Loucy (cell line): ENCODE results near the gene FGFBP3.
A peak's percentile ranks its signal among the peaks of the same experiment; 100 is the strongest.

Source experiments
- H2AFZ ChIP-seq: fragments of 200-600 bp; sonication (generic); 2 replicates; pipeline ENCODE4 v1.6.0; 2016; ENCODE audit warnings: antibody characterized with exemption, mild to moderate bottlenecking, low read length, moderate library complexity
- H3F3A ChIP-seq: fragments of 200-600 bp; 2 replicates; pipeline ENCODE4 v1.6.0; 2016; ENCODE audit warnings: antibody characterized with exemption, low read depth, mild to moderate bottlenecking
- H3K27me3 ChIP-seq: fragments of 200-600 bp; sonication (generic); 2 replicates; pipeline ENCODE4 v1.6.1; 2014; ENCODE audit warnings: low read length, mild to moderate bottlenecking; ENCODE audit not compliant: insufficient read depth, poor library complexity, severe bottlenecking
- H3K36me3 ChIP-seq: fragments of 200-600 bp; sonication (generic); 2 replicates; pipeline ENCODE4 v1.6.1; 2016; ENCODE audit warnings: low read length; ENCODE audit not compliant: insufficient read depth
- H3K4me1 ChIP-seq: fragments of 200-600 bp; sonication (generic); 2 replicates; pipeline ENCODE4 v1.5.1; 2014; ENCODE audit warnings: low read length, mild to moderate bottlenecking; ENCODE audit not compliant: insufficient read depth, poor library complexity, severe bottlenecking
- H3K4me2 ChIP-seq: fragments of 200-600 bp; sonication (generic); 2 replicates; pipeline ENCODE4 v1.6.0; 2014; ENCODE audit warnings: antibody characterized with exemption, low read length, low read depth, mild to moderate bottlenecking; ENCODE audit not compliant: poor library complexity, severe bottlenecking
- H3K4me3 ChIP-seq: fragments of 200-600 bp; sonication (generic); 2 replicates; pipeline ENCODE4 v1.5.1; 2014; ENCODE audit warnings: low read length, mild to moderate bottlenecking, mixed read lengths; ENCODE audit not compliant: poor library complexity, severe bottlenecking
- H3K79me2 ChIP-seq: fragments of 200-600 bp; sonication (generic); 2 replicates; pipeline ENCODE4 v1.6.1; 2014; ENCODE audit warnings: low read length; ENCODE audit not compliant: insufficient read depth
- H3K9ac ChIP-seq: fragments of 200-600 bp; sonication (generic); 2 replicates; pipeline ENCODE4 v1.6.0; 2014; ENCODE audit warnings: mild to moderate bottlenecking, low read depth, low read length, moderate library complexity; ENCODE audit not compliant: poor library complexity, severe bottlenecking
- H3K9me2 ChIP-seq: fragments of 200-600 bp; sonication (generic); replicated peaks from 2 replicates; pipeline ENCODE4 v1.6.1; 2016; ENCODE audit warnings: low read depth, low read length, mixed read lengths
- H3K9me3 ChIP-seq: fragments of 200-600 bp; sonication (generic); 2 replicates; pipeline ENCODE4 v1.6.1; 2014; ENCODE audit warnings: mild to moderate bottlenecking, antibody characterized with exemption, low read length, low read depth; ENCODE audit not compliant: insufficient read depth
- H4K20me1 ChIP-seq: fragments of 200-600 bp; sonication (generic); 2 replicates; pipeline ENCODE4 v1.6.0; 2014; ENCODE audit warnings: antibody characterized with exemption, low read length, mild to moderate bottlenecking; ENCODE audit not compliant: insufficient read depth, poor library complexity, severe bottlenecking
- CTCF ChIP-seq: fragments of 200-600 bp; sonication (generic); conservative IDR thresholded peaks from 2 replicates; pipeline ENCODE4 v1.5.1; 2014; ENCODE audit warnings: mild to moderate bottlenecking, antibody characterized with exemption, low read length
- EZH2phosphoT487 ChIP-seq: fragments of 200-600 bp; IDR thresholded peaks from 2 replicates; pipeline ENCODE4 v1.6.1; 2018; ENCODE audit warnings: antibody characterized with exemption, mild to moderate bottlenecking, moderate library complexity, borderline replicate concordance

The FGFBP3 gene

GRCh38 chr10:91887272-91888076, 21.8 kb downstream of the FGFBP3 start:
- no peaks in the 10 kb centered on the region for H4K20me1 ChIP-seq
- H2AFZ ChIP-seq = peak overlapping the region; percentile 52
- no peaks in the 10 kb centered on the region for H3K9me3 ChIP-seq
- H3K79me2 ChIP-seq = no peaks in the 10 kb centered on the region
- no peaks in the 10 kb centered on the region for H3F3A ChIP-seq
- H3K9ac ChIP-seq = peak overlapping the region; percentile 22
- peak overlapping the region; percentile 66 for H3K4me3 ChIP-seq
- peaks cover 4% of the 10 kb centered on the region for H3K4me1 ChIP-seq
- no peaks in the 10 kb centered on the region for H3K9me2 ChIP-seq
- no peak for TF ChIP-seq CTCF
- no peak for TF ChIP-seq EZH2phosphoT487
- no peaks in the 10 kb centered on the region for H3K27me3 ChIP-seq
- no peaks in the 10 kb centered on the region for H3K36me3 ChIP-seq
- peak overlapping the region; percentile 65 for H3K4me2 ChIP-seq

- H4K20me1 ChIP-seq = no peaks in the 10 kb centered on the region
- no peaks in the 10 kb centered on the region for H3F3A ChIP-seq
- H3K9me2 ChIP-seq = no peaks in the 10 kb centered on the region
- H3K4me3 ChIP-seq = peak overlapping the region; percentile 66
- no peak for TF ChIP-seq EZH2phosphoT487
- TF ChIP-seq CTCF = no peak
- H3K79me2 ChIP-seq = no peaks in the 10 kb centered on the region
- H3K9ac ChIP-seq = no peak overlapping the region
- H2AFZ ChIP-seq = peak overlapping the region; percentile 52; the same call in 1 of the 2 replicates
- no peaks in the 10 kb centered on the region for H3K27me3 ChIP-seq
- H3K4me2 ChIP-seq = peak overlapping the region; percentile 65
- H3K9me3 ChIP-seq = no peaks in the 10 kb centered on the region
- H3K4me1 ChIP-seq = peaks cover 4% of the 10 kb centered on the region
- no peaks in the 10 kb centered on the region for H3K36me3 ChIP-seq
Measured at GRCh38 chr10:91886954-91887271, 22.4 kb downstream of the FGFBP3 start.

- H4K20me1 ChIP-seq = no peaks in the 10 kb centered on the region
- H3K4me2 ChIP-seq = no peak overlapping the region
- no peak overlapping the region for H3K4me3 ChIP-seq
- peaks cover 4% of the 10 kb centered on the region for H3K4me1 ChIP-seq
- no peak overlapping the region for H2AFZ ChIP-seq
- no peaks in the 10 kb centered on the region for H3K9me2 ChIP-seq
- no peaks in the 10 kb centered on the region for H3K9me3 ChIP-seq
- no peaks in the 10 kb centered on the region for H3K27me3 ChIP-seq
- H3K79me2 ChIP-seq = no peaks in the 10 kb centered on the region
- TF ChIP-seq EZH2phosphoT487 (no peak), CTCF (no peak)
- H3K9ac ChIP-seq = no peak overlapping the region
- H3K36me3 ChIP-seq = no peaks in the 10 kb centered on the region
- no peaks in the 10 kb centered on the region for H3F3A ChIP-seq
Measured at GRCh38 chr10:91885362-91886079, 23.8 kb downstream of the FGFBP3 start.
